Retina (tissue), 1 donor: ENCODE measurements around the gene USF2.

Experiments
- DNase-seq: peaks from one replicate; pipeline ENCODE4 v3.0.0-alpha.2; 2016

USF2 gene

GRCh38 chr19:35287713-35288112, 19.0 kb downstream of the USF2 start:
- no peak for DNase-seq

- DNase-seq: no peak
Measured at GRCh38 chr19:35288331-35288730, 19.6 kb downstream of the USF2 start.

GRCh38 chr19:35288906-35289305, 20.1 kb downstream of the USF2 start:
- DNase-seq: no peak

GRCh38 chr19:35290381-35291127, 21.8 kb downstream of the USF2 start:
- DNase-seq: no peak

- DNase-seq: no peak
Measured at GRCh38 chr19:35291259-35291658, 22.5 kb downstream of the USF2 start.

GRCh38 chr19:35291916-35292315, 23.2 kb downstream of the USF2 start, which contains the start of gene MAG:
Gene MAG, plus strand, starts transcription at chr19:35292161. Its CDS starts 3,248 bp downstream, at chr19:35295409.
- no peak for DNase-seq

- no peak for DNase-seq
Measured at GRCh38 chr19:35292421-35293362, 23.9 kb downstream of the USF2 start.

- peak; percentile 44 for DNase-seq
Measured at GRCh38 chr19:35293363-35293739, 24.6 kb downstream of the USF2 start.

- no peak for DNase-seq
Measured at GRCh38 chr19:35293808-35294207, 25.0 kb downstream of the USF2 start.

GRCh38 chr19:35294328-35294727, 25.6 kb downstream of the USF2 start:
- no peak for DNase-seq

- no peak for DNase-seq
Measured at GRCh38 chr19:35294859-35295791, 26.4 kb downstream of the USF2 start.

GRCh38 chr19:35295792-35296462, 27.2 kb downstream of the USF2 start:
- no peak for DNase-seq

GRCh38 chr19:35296644-35297514, 28.1 kb downstream of the USF2 start:
- no peak for DNase-seq

GRCh38 chr19:35297515-35297848, 28.7 kb downstream of the USF2 start:
- DNase-seq: no peak

- DNase-seq: no peak
Measured at GRCh38 chr19:35297922-35298321, 29.2 kb downstream of the USF2 start.

- no peak for DNase-seq
Measured at GRCh38 chr19:35298561-35298972, 29.8 kb downstream of the USF2 start.

- no peak for DNase-seq
Measured at GRCh38 chr19:35299523-35300338, 31.0 kb downstream of the USF2 start.

GRCh38 chr19:35300339-35300649, 31.5 kb downstream of the USF2 start:
- no peak for DNase-seq

GRCh38 chr19:35301961-35302360, 33.2 kb downstream of the USF2 start:
- no peak for DNase-seq

GRCh38 chr19:35302446-35302845, 33.7 kb downstream of the USF2 start:
- no peak for DNase-seq
